ENCODE results near the gene NDST1.

Gene NDST1

DNA sequence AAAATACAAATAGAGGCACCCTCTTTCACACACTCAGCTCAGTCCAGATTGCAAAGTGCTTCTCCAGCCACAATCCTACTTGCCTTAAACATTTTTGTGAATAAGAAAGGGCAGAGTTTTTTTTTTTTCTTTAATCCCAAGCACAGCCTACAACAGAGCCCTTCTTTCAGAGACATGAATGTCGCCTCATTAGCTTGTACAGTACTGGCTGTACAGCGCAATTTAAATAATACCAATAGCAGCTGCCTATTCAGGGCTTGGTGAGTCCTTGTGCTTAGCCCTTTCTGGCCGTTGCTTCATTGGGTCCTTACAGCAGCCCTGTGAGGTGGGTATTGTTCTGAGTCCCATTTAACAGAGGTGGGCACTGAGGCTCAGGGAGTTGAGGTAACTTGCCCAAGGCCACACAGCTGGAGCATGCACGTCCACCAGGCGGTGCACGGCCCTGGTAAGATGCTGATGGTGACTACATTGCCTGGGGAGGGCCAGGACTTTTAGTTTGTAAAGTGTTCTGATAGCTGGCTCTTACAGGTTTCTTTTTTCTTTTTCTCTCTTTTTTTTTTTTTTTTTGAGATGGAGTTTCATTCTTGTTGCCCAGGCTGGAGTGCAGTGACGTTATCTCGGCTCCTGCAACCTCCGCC is 23.1 kb downstream of the NDST1 start:
- TF ChIP-seq, protein P1, sequence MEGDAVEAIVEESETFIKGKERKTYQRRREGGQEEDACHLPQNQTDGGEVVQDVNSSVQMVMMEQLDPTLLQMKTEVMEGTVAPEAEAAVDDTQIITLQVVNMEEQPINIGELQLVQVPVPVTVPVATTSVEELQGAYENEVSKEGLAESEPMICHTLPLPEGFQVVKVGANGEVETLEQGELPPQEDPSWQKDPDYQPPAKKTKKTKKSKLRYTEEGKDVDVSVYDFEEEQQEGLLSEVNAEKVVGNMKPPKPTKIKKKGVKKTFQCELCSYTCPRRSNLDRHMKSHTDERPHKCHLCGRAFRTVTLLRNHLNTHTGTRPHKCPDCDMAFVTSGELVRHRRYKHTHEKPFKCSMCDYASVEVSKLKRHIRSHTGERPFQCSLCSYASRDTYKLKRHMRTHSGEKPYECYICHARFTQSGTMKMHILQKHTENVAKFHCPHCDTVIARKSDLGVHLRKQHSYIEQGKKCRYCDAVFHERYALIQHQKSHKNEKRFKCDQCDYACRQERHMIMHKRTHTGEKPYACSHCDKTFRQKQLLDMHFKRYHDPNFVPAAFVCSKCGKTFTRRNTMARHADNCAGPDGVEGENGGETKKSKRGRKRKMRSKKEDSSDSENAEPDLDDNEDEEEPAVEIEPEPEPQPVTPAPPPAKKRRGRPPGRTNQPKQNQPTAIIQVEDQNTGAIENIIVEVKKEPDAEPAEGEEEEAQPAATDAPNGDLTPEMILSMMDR (IDR thresholded peaks at IDR 0.05; ENCODE audit: extremely low read depth, missing control alignments) = no peak
- no peak for DNase-seq (ENCODE audit: low spot score)

DNA sequence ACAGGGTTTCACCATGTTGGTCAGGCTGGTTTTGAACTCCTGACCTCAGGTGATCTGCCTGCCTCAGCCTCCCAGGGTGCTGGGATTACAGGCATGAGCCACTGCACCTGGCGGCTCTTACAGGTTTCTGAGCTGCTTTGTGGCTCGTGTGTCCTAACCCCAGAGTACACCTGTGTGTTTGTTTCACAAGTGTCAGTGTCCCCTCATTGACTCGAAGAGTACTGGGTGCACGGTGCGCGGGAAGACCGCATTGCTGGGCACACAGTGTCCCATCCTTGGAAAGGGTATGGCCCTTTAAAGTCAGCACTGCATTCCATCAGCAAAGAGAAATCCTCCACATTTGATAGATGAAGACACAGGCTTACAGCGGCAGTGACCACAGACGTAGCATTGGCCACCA is 23.8 kb downstream of the NDST1 start:
- DNase-seq (ENCODE audit: low spot score) = no peak
- TF ChIP-seq, protein P1 (IDR thresholded peaks at IDR 0.05; ENCODE audit: extremely low read depth, missing control alignments) = no peak

DNA sequence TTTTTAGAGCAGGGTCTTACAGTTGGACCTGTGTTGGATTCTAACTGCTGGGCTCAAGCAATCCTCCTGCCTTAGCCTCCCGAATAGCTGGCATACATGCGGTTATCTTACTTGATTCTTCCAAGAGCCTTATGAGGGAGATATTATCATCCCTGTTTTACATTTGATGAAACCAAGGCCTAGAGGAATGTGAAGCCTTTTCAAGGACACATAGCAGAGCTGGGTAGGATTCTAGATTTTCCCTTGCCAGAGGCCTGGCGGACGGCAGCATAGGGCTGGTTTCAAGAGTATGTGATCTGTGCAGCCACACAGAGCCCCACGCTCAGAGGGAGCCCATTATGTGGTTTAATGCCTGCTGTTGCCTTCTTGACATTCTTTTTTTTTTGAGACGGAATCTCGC is 24.2 kb downstream of the NDST1 start:
- DNase-seq (ENCODE audit: low spot score) = no peak
- TF ChIP-seq, protein P1 (IDR thresholded peaks at IDR 0.05; ENCODE audit: extremely low read depth, missing control alignments) = no peak

DNA sequence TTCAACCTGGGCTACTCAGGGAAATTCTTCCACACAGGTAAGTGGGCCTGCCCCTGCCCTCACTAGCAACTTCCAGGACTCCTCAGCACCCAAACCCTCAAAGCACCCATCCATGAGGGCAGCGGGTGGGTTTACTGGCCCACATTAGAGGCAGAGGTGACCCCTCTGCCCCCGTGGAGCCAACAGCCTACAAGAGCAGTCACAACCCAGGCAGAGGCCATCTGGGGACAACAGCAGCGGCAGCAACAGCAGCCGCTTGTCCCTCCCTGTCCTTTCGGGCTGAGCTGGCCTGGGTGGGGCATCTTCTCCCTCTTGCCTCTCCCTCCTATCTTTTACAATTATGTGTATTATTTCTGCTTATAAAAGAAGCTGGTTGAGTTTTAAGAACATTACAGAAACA is 25.1 kb downstream of the NDST1 start:
- no peak for DNase-seq (ENCODE audit: low spot score)
- TF ChIP-seq, protein P1 (IDR thresholded peaks at IDR 0.05; ENCODE audit: extremely low read depth, missing control alignments) = no peak

DNA sequence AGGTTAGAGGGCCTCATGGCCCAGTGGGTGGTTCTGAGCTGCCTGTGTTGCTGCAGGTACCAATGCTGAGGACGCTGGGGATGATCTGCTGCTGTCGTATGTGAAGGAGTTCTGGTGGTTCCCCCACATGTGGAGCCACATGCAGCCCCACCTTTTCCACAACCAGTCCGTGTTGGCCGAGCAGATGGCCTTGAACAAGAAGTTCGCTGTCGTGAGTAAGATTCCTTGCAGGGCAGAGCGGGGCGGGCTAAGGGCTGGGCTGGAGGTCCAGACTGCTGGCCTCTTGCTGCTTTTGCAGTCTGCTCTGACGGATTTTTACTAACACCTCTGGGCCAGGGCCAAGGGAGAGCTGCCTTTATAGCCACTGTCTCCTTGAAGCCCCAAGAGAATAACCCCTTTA is 26.9 kb downstream of the NDST1 start:
- TF ChIP-seq, protein P1 (IDR thresholded peaks at IDR 0.05; ENCODE audit: extremely low read depth, missing control alignments) = no peak
- DNase-seq (ENCODE audit: low spot score) = no peak

DNA sequence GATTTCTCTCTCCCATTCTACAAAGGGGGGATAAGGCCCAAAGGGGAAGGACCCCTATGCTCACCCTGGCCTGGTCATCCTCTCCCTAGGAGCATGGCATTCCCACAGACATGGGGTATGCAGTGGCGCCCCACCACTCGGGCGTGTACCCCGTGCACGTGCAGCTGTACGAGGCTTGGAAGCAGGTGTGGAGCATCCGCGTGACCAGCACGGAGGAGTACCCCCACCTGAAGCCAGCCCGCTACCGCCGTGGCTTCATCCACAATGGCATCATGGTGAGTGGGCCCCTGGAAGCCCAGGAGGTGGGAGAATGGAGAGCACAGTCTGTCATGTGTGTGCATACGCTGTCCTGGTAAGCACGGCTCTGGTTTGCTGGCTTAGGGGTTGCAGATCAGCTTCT is 27.7 kb downstream of the NDST1 start:
- no peak for DNase-seq (ENCODE audit: low spot score)
- TF ChIP-seq, protein P1 (IDR thresholded peaks at IDR 0.05; ENCODE audit: extremely low read depth, missing control alignments) = no peak

DNA sequence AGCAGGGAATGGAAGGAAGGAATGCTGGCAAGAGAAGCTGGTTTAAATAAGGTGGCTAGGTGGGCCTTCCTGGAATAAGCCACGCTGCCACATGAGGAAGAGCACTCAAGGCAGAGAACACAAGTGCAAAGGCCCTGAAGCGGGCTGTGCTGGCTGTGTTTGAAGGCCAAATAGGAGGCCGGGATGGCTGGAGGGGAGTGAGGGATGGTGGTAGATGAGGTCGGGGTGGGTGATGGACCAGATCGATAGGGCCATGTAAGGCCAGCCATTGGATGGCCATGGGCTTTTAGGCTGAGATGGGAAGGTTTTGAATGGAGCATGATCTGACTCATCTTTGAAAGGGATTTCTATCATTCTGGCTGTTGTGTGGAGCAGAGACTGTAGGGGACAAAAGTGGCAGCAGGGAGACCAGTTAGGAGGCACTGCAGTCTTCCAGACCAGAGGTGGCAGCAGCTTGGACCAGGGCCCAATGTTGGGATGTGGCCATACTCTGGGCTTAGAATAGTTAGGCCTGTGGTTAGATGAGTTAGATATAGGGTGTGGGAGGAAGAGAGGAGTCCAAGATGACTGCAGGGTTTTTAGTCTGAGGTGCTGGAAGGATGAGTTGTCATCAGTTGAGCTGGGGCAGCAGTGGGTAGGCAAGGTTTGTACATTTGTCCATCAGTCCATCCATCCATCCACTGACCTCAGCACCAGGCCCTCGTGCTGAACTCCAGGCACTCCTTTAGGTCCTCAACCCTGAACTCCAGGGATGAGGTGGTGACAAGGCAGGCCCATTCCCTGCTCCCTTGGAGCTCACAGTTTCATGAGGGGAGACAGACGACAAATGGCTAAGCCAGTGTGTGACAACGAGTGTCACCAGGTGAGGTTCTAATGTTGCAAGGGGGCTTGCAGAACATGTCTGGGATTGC is 30.3 kb downstream of the NDST1 start:
- TF ChIP-seq, protein P1 (IDR thresholded peaks at IDR 0.05; ENCODE audit: extremely low read depth, missing control alignments) = no peak
- DNase-seq (ENCODE audit: low spot score) = no peak
